ENCODE results near the gene ASCC2.

DNA sequence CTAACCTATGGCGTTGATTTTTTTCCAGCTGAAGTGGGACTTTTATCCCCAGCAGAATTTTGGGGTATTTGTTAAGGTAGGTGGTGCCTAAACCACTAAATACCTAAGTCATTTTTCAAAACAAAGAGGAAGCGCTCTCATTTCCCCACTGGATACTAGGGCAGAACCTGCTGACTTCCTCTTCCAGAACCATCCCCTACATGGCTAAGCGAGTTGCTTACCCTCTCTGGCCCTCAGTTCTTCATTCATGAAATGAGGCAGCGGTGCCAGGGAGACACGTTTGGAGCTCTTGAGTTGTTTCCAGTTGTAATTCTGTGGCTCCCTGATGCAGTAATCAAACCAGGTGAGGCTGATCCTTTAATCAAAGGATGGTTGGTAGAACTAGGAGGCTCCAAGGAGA is 34.9 kb upstream of the ASCC2 start:
- TF ChIP-seq, protein P1, sequence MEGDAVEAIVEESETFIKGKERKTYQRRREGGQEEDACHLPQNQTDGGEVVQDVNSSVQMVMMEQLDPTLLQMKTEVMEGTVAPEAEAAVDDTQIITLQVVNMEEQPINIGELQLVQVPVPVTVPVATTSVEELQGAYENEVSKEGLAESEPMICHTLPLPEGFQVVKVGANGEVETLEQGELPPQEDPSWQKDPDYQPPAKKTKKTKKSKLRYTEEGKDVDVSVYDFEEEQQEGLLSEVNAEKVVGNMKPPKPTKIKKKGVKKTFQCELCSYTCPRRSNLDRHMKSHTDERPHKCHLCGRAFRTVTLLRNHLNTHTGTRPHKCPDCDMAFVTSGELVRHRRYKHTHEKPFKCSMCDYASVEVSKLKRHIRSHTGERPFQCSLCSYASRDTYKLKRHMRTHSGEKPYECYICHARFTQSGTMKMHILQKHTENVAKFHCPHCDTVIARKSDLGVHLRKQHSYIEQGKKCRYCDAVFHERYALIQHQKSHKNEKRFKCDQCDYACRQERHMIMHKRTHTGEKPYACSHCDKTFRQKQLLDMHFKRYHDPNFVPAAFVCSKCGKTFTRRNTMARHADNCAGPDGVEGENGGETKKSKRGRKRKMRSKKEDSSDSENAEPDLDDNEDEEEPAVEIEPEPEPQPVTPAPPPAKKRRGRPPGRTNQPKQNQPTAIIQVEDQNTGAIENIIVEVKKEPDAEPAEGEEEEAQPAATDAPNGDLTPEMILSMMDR (conservative IDR thresholded peaks at IDR 0.05; ENCODE audit: low read depth, low read length) = no peak
- TF ChIP-seq RCOR1 (IDR thresholded peaks at IDR 0.05; ENCODE audit: insufficient replicate concordance, low read length) = no peak
- no peak for TF ChIP-seq CHD1 (IDR thresholded peaks at IDR 0.05; ENCODE audit: low read depth, low read length)
- no peak for TF ChIP-seq MAZ (IDR thresholded peaks at IDR 0.05; ENCODE audit: borderline replicate concordance, low read depth, low read length)
- TF ChIP-seq, protein P2, sequence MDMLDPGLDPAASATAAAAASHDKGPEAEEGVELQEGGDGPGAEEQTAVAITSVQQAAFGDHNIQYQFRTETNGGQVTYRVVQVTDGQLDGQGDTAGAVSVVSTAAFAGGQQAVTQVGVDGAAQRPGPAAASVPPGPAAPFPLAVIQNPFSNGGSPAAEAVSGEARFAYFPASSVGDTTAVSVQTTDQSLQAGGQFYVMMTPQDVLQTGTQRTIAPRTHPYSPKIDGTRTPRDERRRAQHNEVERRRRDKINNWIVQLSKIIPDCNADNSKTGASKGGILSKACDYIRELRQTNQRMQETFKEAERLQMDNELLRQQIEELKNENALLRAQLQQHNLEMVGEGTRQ (IDR thresholded peaks at IDR 0.05; ENCODE audit: low read depth, low read length) = no peak
- no peak for TF ChIP-seq CEBPB (IDR thresholded peaks at IDR 0.05; ENCODE audit: low read depth, low read length)
- no peak for TF ChIP-seq POLR2A (IDR thresholded peaks at IDR 0.05; ENCODE audit: low read depth, low read length)

Measured in IMR-90 (cell line).